ENCODE results near the gene SPTBN2. TPM values are rescaled to one million over a fixed set of nuclear protein-coding genes. Genes with fewer than 3 reads are reported as not detected.

SPTBN2 gene
- total RNA-seq, 1 experiment from 2014 or later = 18.5 TPM

GRCh38 chr11:66694732-66695207 lies 34.2 kb downstream of the SPTBN2 start (continued):
- TF ChIP-seq TCF7L2 (IDR thresholded peaks at IDR 0.05; ENCODE audit: borderline replicate concordance, extremely low read depth, insufficient read depth, insufficient read length) (no peak), SIN3A (IDR thresholded peaks at IDR 0.05; ENCODE audit: low read depth) (no peak)

- Histone ChIP-seq H3K79me2 (ENCODE audit: insufficient read depth, low read length) (no peaks in the 10 kb centered on the region), H3K4me1 (ENCODE audit: control insufficient read depth in 1 of 2, insufficient read depth in 2 of 2, low read length in 2 of 2) (peaks cover 2 to 5% of the 10 kb centered on the region in 2 experiments; a peak in 3 of 4 replicates), H3K27me3 (ENCODE audit: insufficient read depth, low read length) (no peaks in the 10 kb centered on the region), H3K4me3 (replicated peaks in 1 of 2; ENCODE audit: low read depth in 1 of 2, low read length in 2 of 2) (no peak overlapping the region), H3K9ac (ENCODE audit: low read length) (no peak overlapping the region), H3K4me2 (ENCODE audit: low read length) (no peak overlapping the region), H3K9me3 (ENCODE audit: control insufficient read depth in 1 of 2, insufficient read depth in 1 of 2, low read depth in 1 of 2, low read length in 2 of 2) (no peaks in the 10 kb centered on the region), H4K20me1 (ENCODE audit: insufficient read depth) (no peaks in the 10 kb centered on the region), H3K9me2 (ENCODE audit: insufficient read depth) (no peaks in the 10 kb centered on the region), H2AFZ (ENCODE audit: low read depth, low read length, poor library complexity, severe bottlenecking) (no peak overlapping the region), H3K36me3 (ENCODE audit: control insufficient read depth in 1 of 2, insufficient read depth in 2 of 2, low read length in 2 of 2) (no peaks in the 10 kb centered on the region), H3K27ac (ENCODE audit: low read depth, low read length) (no peak overlapping the region)
- ChIA-PET RAD21 (ENCODE audit: low non-redundant PET in 1 of 2, low total read pairs in 2 of 2, uncharacterized antibody in 2 of 2, unreplicated experiment in 2 of 2) (no interaction called here), POLR2A (no interaction called here), CTCF (no interaction called here)
- DNase-seq (ENCODE audit: low read depth, low spot score) (no peak), ATAC-seq (no peak)
- no TSS peak for BruUV-seq (replicated peaks)
- intact Hi-C loops (cut with micrococcal nuclease) = loop anchor here (1.0 kb wide), 2 partner anchors 140 to 189 kb away; no protein-coding TSS in a partner anchor
- no peak for TF ChIP-seq TCF7L2 (IDR thresholded peaks at IDR 0.05; ENCODE audit: borderline replicate concordance, extremely low read depth, insufficient read depth, insufficient read length)
These were observed 35.0 kb downstream of the SPTBN2 start for GRCh38 chr11:66694056-66694410.

DNA sequence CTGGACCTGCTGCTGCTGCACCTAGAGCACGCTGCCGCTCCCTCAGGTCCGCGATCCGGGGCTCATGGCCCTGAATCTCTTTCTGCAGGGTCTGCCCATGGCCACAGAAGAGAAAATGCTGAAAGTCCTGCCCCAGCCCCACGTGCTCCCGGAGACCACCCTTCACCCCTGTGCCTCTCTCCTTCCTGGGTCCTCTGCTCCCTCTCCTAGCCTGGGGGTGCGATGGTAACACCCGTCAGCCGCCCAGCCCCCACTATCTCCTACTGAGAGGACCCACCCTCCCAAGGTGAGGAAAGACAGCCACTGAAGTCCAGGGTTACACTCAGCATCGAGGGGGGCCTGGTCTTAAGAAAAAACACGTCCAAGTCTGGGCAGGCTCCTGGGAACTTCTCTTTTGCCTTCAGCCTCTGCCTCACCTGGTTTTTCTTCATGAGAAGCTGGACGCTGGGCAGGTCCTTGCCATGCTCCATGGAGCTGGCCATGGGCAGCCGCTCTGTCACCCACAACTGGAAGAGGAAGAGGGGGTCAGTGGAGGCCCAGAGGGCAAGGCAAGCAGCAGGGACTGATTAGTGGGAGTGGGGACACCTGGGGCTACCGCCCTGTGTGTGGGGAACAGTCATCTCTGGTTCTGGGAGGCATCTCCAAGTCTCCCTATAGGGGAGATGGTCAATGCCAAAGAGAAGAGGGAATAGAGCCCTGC lies 35.5 kb downstream of the SPTBN2 start:
- no peak overlapping the region for H3K4me2 ChIP-seq (ENCODE audit: low read length)
- DNase-seq (ENCODE audit: low read depth, low spot score) (no peak), ATAC-seq (no peak)
- H3K9me2 ChIP-seq (ENCODE audit: insufficient read depth) = no peaks in the 10 kb centered on the region
- no TSS peak for BruUV-seq (replicated peaks)
- no peak overlapping the region for H3K9ac ChIP-seq (ENCODE audit: low read length)
- POLR2A ChIA-PET = no interaction called here
- H3K27ac ChIP-seq (ENCODE audit: low read depth, low read length) = no peak overlapping the region
- H2AFZ ChIP-seq (ENCODE audit: low read depth, low read length, poor library complexity, severe bottlenecking) = no peak overlapping the region
- H4K20me1 ChIP-seq (ENCODE audit: insufficient read depth) = no peaks in the 10 kb centered on the region
- H3K9me3 ChIP-seq (ENCODE audit: control insufficient read depth in 1 of 2, insufficient read depth in 1 of 2, low read depth in 1 of 2, low read length in 2 of 2) = no peaks in the 10 kb centered on the region
- intact Hi-C loops (cut with micrococcal nuclease) = loop anchor here (1.0 kb wide), 2 partner anchors 141 to 190 kb away; no protein-coding TSS in a partner anchor
- no peak for TF ChIP-seq ZNF274 (IDR thresholded peaks at IDR 0.05; ENCODE audit: low read depth, low read length)
- no peak for TF ChIP-seq SP1 (IDR thresholded peaks at IDR 0.05; ENCODE audit: low read depth)
- no peak for TF ChIP-seq SRF (IDR thresholded peaks at IDR 0.05; ENCODE audit: low read depth)
- TF ChIP-seq SIN3A (IDR thresholded peaks at IDR 0.05; ENCODE audit: low read depth) = no peak
- TF ChIP-seq TCF7L2 (IDR thresholded peaks at IDR 0.05; ENCODE audit: borderline replicate concordance, extremely low read depth, insufficient read depth, insufficient read length) = no peak
- TF ChIP-seq FOSL1 (IDR thresholded peaks at IDR 0.05; ENCODE audit: low read depth) = no peak
- no peak for TF ChIP-seq POLR2AphosphoS5 (IDR thresholded peaks at IDR 0.05; ENCODE audit: low read depth, low read length)
- TF ChIP-seq ZFX (IDR thresholded peaks at IDR 0.05) = no peak
- TF ChIP-seq JUND (IDR thresholded peaks at IDR 0.05) = no peak
- TF ChIP-seq YY1 (IDR thresholded peaks at IDR 0.05; ENCODE audit: extremely low read depth, insufficient replicate concordance, low read depth, low read length) = no peak
- no peak for TF ChIP-seq CEBPB (IDR thresholded peaks at IDR 0.05; ENCODE audit: low read depth)
- no peak for TF ChIP-seq CBX3 (IDR thresholded peaks at IDR 0.05; ENCODE audit: low read depth)
- TF ChIP-seq, protein P1, sequence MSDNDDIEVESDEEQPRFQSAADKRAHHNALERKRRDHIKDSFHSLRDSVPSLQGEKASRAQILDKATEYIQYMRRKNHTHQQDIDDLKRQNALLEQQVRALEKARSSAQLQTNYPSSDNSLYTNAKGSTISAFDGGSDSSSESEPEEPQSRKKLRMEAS (IDR thresholded peaks at IDR 0.05) = no peak
- H3K36me3 ChIP-seq (ENCODE audit: control insufficient read depth in 1 of 2, insufficient read depth in 2 of 2, low read length in 2 of 2) = no peaks in the 10 kb centered on the region
- peaks cover 2 to 5% of the 10 kb centered on the region in 2 experiments; a peak in 3 of 4 replicates for H3K4me1 ChIP-seq (ENCODE audit: control insufficient read depth in 1 of 2, insufficient read depth in 2 of 2, low read length in 2 of 2)
- H3K79me2 ChIP-seq (ENCODE audit: insufficient read depth, low read length) = no peaks in the 10 kb centered on the region
- CTCF ChIA-PET = interaction anchor here (1.5 kb wide), 1 partner anchor 141 kb away, joined by 6 read pairs; no protein-coding TSS in a partner anchor
- no peak overlapping the region for H3K4me3 ChIP-seq (replicated peaks in 1 of 2; ENCODE audit: low read depth in 1 of 2, low read length in 2 of 2)
- RAD21 ChIA-PET (ENCODE audit: low non-redundant PET in 1 of 2, low total read pairs in 2 of 2, uncharacterized antibody in 2 of 2, unreplicated experiment in 2 of 2) = no interaction called here
- no peaks in the 10 kb centered on the region for H3K27me3 ChIP-seq (ENCODE audit: insufficient read depth, low read length)

All from HCT116 (cell line).